Measurements from ENCODE around the gene NTRK3. TPM values are rescaled to one million over a fixed set of nuclear protein-coding genes. Genes with fewer than 3 reads are reported as not detected.

Gene NTRK3
- polyA plus RNA-seq, 1 donor from 2014 or later: 42.7 TPM

DNA sequence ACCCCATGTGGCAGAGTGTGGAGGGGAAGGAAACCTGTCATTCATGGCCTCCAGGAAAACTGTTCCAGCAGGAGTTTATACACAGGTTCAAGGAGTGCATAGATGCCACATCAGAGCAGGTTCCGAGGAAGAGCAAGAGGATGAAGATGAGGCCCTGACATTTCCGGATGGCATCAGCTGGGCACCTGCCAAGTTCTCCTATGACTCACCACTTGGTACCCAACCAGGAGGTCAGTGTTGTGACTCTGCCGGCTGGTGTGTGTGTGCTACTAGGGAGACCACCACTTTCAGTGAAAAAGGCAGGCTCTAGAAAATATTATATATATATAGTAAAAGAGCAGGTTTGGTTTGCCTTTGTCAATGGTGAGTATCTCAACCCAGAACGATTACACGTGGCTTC lies 69.3 kb downstream of the NTRK3 start:
- H3K79me2 ChIP-seq (replicated peaks; ENCODE audit: insufficient read depth, low read length): no peaks in the 10 kb centered on the region
- no peaks in the 10 kb centered on the region for H3K9me3 ChIP-seq (ENCODE audit: low read length)
- H2AFZ ChIP-seq (ENCODE audit: low read depth, low read length): no peak overlapping the region
- H3K9me2 ChIP-seq (ENCODE audit: insufficient read depth, low read length): no peaks in the 10 kb centered on the region
- H4K20me1 ChIP-seq (ENCODE audit: insufficient read depth): no peaks in the 10 kb centered on the region
- H3K4me2 ChIP-seq (ENCODE audit: low read length): no peak overlapping the region
- no peaks in the 10 kb centered on the region for H3K36me3 ChIP-seq (ENCODE audit: insufficient read depth, low read length)
- no peak overlapping the region for H3K9ac ChIP-seq (ENCODE audit: low read length)
- no peaks in the 10 kb centered on the region for H3F3A ChIP-seq (ENCODE audit: insufficient read depth, low read length, poor library complexity, severe bottlenecking)
- peak overlapping the region; percentile 49 for H3K27ac ChIP-seq (ENCODE audit: low read length)
- TF ChIP-seq, protein P1, sequence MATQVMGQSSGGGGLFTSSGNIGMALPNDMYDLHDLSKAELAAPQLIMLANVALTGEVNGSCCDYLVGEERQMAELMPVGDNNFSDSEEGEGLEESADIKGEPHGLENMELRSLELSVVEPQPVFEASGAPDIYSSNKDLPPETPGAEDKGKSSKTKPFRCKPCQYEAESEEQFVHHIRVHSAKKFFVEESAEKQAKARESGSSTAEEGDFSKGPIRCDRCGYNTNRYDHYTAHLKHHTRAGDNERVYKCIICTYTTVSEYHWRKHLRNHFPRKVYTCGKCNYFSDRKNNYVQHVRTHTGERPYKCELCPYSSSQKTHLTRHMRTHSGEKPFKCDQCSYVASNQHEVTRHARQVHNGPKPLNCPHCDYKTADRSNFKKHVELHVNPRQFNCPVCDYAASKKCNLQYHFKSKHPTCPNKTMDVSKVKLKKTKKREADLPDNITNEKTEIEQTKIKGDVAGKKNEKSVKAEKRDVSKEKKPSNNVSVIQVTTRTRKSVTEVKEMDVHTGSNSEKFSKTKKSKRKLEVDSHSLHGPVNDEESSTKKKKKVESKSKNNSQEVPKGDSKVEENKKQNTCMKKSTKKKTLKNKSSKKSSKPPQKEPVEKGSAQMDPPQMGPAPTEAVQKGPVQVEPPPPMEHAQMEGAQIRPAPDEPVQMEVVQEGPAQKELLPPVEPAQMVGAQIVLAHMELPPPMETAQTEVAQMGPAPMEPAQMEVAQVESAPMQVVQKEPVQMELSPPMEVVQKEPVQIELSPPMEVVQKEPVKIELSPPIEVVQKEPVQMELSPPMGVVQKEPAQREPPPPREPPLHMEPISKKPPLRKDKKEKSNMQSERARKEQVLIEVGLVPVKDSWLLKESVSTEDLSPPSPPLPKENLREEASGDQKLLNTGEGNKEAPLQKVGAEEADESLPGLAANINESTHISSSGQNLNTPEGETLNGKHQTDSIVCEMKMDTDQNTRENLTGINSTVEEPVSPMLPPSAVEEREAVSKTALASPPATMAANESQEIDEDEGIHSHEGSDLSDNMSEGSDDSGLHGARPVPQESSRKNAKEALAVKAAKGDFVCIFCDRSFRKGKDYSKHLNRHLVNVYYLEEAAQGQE (IDR thresholded peaks at IDR 0.05; ENCODE audit: borderline replicate concordance): peak; percentile 43
- peak; percentile 26 for TF ChIP-seq EP300 (conservative IDR thresholded peaks at IDR 0.05; ENCODE audit: poor library complexity, severe bottlenecking)
- no peak for TF ChIP-seq TAF1 (IDR thresholded peaks at IDR 0.05; ENCODE audit: low read depth)
- peak; percentile 31 for TF ChIP-seq MXI1 (conservative IDR thresholded peaks at IDR 0.05; ENCODE audit: poor library complexity, severe bottlenecking)
- no peaks in the 10 kb centered on the region for H3K27me3 ChIP-seq (ENCODE audit: insufficient read depth, low read depth, low read length)
- no peak overlapping the region for H3K4me3 ChIP-seq (ENCODE audit: low read length)

DNA sequence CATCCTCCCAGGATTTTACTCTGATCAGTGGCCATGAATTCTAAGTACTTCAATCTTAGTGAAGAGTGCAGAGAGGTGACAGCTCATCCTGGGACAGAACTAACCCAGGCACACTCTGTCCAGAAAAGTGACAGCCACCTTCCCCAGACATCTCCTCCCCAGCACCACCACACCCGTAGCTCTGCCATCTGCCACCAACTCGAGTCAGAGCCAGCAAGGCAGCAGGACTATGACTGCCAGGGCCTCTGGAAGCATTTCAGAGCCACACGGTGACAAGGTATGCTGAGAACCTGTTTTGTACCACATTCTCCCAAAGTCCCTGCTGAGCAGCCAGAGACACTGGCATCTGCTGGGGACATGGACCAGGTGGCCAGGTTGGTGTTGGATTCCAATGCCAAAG lies 71.0 kb downstream of the NTRK3 start:
- Histone ChIP-seq H3K4me2 (ENCODE audit: low read length) (no peak overlapping the region), H3K4me3 (ENCODE audit: low read length) (no peak overlapping the region)

More for the DNA sequence above, 71.0 kb downstream of the NTRK3 start:
- Histone ChIP-seq H2AFZ (ENCODE audit: low read depth, low read length) (no peak overlapping the region), H3K9me2 (ENCODE audit: insufficient read depth, low read length) (no peaks in the 10 kb centered on the region), H3K9me3 (ENCODE audit: low read length) (no peaks in the 10 kb centered on the region), H4K20me1 (ENCODE audit: insufficient read depth) (no peaks in the 10 kb centered on the region), H3K79me2 (replicated peaks; ENCODE audit: insufficient read depth, low read length) (no peaks in the 10 kb centered on the region), H3K27ac (ENCODE audit: low read length) (no peak overlapping the region), H3K36me3 (ENCODE audit: insufficient read depth, low read length) (no peaks in the 10 kb centered on the region), H3F3A (ENCODE audit: insufficient read depth, low read length, poor library complexity, severe bottlenecking) (no peaks in the 10 kb centered on the region), H3K9ac (ENCODE audit: low read length) (no peak overlapping the region), H3K27me3 (ENCODE audit: insufficient read depth, low read depth, low read length) (no peaks in the 10 kb centered on the region)
- TF ChIP-seq MXI1 (conservative IDR thresholded peaks at IDR 0.05; ENCODE audit: poor library complexity, severe bottlenecking) (no peak), TAF1 (IDR thresholded peaks at IDR 0.05; ENCODE audit: low read depth) (no peak), RAD21 (conservative IDR thresholded peaks at IDR 0.05) (no peak), EZH2 (IDR thresholded peaks at IDR 0.05; ENCODE audit: borderline replicate concordance, insufficient read depth, low read length, poor library complexity, severe bottlenecking) (no peak), SMC3 (conservative IDR thresholded peaks at IDR 0.05; ENCODE audit: poor library complexity) (no peak), EP300 (conservative IDR thresholded peaks at IDR 0.05; ENCODE audit: poor library complexity, severe bottlenecking) (no peak), POLR2AphosphoS5 (IDR thresholded peaks at IDR 0.05) (no peak)
- TF ChIP-seq, protein P1 (IDR thresholded peaks at IDR 0.05; ENCODE audit: borderline replicate concordance): no peak
- TF ChIP-seq, protein P2, sequence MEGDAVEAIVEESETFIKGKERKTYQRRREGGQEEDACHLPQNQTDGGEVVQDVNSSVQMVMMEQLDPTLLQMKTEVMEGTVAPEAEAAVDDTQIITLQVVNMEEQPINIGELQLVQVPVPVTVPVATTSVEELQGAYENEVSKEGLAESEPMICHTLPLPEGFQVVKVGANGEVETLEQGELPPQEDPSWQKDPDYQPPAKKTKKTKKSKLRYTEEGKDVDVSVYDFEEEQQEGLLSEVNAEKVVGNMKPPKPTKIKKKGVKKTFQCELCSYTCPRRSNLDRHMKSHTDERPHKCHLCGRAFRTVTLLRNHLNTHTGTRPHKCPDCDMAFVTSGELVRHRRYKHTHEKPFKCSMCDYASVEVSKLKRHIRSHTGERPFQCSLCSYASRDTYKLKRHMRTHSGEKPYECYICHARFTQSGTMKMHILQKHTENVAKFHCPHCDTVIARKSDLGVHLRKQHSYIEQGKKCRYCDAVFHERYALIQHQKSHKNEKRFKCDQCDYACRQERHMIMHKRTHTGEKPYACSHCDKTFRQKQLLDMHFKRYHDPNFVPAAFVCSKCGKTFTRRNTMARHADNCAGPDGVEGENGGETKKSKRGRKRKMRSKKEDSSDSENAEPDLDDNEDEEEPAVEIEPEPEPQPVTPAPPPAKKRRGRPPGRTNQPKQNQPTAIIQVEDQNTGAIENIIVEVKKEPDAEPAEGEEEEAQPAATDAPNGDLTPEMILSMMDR (IDR thresholded peaks at IDR 0.05; ENCODE audit: poor library complexity, severe bottlenecking): no peak

All from neural cell (in vitro differentiated cells).